Measurements from ENCODE around the gene NFIX.

DNA sequence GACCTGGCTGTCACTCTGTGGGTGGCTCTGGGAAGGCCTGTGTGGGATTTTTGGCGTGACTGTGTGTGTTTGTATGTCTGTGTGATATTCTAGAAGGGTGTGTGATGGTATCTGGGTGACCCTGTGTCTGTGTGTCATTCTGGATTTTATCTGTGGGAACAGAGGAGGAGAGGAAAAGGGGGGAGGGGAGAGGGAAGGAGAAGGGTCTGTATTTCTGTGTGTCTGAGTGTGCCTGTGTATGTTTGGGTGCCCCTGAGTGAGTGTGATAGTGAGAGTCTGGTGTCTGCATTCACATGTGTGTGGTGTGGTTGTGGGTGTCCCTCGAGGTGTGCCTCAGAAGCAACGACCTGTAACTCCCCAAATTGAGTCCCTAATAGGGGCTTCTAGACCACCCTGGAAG is 8.1 kb upstream of the NFIX start:
- TF ChIP-seq, protein P1, sequence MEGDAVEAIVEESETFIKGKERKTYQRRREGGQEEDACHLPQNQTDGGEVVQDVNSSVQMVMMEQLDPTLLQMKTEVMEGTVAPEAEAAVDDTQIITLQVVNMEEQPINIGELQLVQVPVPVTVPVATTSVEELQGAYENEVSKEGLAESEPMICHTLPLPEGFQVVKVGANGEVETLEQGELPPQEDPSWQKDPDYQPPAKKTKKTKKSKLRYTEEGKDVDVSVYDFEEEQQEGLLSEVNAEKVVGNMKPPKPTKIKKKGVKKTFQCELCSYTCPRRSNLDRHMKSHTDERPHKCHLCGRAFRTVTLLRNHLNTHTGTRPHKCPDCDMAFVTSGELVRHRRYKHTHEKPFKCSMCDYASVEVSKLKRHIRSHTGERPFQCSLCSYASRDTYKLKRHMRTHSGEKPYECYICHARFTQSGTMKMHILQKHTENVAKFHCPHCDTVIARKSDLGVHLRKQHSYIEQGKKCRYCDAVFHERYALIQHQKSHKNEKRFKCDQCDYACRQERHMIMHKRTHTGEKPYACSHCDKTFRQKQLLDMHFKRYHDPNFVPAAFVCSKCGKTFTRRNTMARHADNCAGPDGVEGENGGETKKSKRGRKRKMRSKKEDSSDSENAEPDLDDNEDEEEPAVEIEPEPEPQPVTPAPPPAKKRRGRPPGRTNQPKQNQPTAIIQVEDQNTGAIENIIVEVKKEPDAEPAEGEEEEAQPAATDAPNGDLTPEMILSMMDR (conservative IDR thresholded peaks at IDR 0.05 in 1 of 2, IDR thresholded peaks at IDR 0.05 in 1 of 2; ENCODE audit: low read depth in 1 of 2, low read length in 2 of 2) = no peak
- no peak for TF ChIP-seq EZH2 (IDR thresholded peaks at IDR 0.05; ENCODE audit: low read length, missing control alignments)
